Natural killer cell (primary cell): Measurements from ENCODE around the gene CEP70. TPM values are rescaled to one million over a fixed set of nuclear protein-coding genes. Genes with fewer than 3 reads are reported as not detected.

ENCODE experiments used
- total RNA-seq, 4 donors: library from RNA; stranded (reverse); fragments of 120-200 nt in 1 of 4; gene quantifications; one replicate each; pipeline versions ENCODE4 v1.2.3 to v1.2.4, GENCODE V29; 2013 to 2022

CEP70 gene
- total RNA-seq, 3 donors from 2014 or later (not counting 1 experiment from before 2014, with no cell fraction given): 17.0 to 23.9 (median 22.7) TPM

Other genes starting within 250 kb of the CEP70 start
- gene MRAS, start 245.7 kb downstream of the CEP70 start, total RNA-seq: 1 to 10 TPM; 1.2 to 4.9 (median 2.4) TPM
- not detected for gene ESYT3, start 159.6 kb downstream of the CEP70 start, total RNA-seq
- 1 to 10 TPM; 4.6 to 7.6 (median 5.6) TPM for gene FAIM, start 14.5 kb upstream of the CEP70 start, total RNA-seq
- 10 to 100 TPM; 13.2 to 20.2 (median 18.0) TPM for gene PIK3CB, start 240.7 kb upstream of the CEP70 start, total RNA-seq